GM18870 (cell line): ENCODE data around the gene EYS.
"Not testable (repeated sequence)": the region's sequence is repeated elsewhere in the genome, so short reads cannot be mapped to it uniquely, and the experiment has no call there.

Experiments used
- ATAC-seq: cut with Tn5 transposase; IDR thresholded peaks from one replicate; pipeline ENCODE4 v1.9.1; 2021; ENCODE audit warnings: moderate library complexity; ENCODE audit not compliant: unreplicated experiment

The EYS gene

GRCh38 chr6:63808576-63808975 lies 1898.5 kb downstream of the EYS start:
- no peak for ATAC-seq

GRCh38 chr6:63807056-63807455 lies 1900.0 kb downstream of the EYS start:
- ATAC-seq, result no peak

- no peak for ATAC-seq
These were observed 1900.5 kb downstream of the EYS start for GRCh38 chr6:63806573-63806913.

- ATAC-seq, result no peak
These were observed 1901.0 kb downstream of the EYS start for GRCh38 chr6:63805808-63806572.

GRCh38 chr6:63805345-63805744 lies 1901.7 kb downstream of the EYS start:
- no peak for ATAC-seq

- ATAC-seq, result no peak
These were observed 1902.6 kb downstream of the EYS start for GRCh38 chr6:63804381-63804956.

- ATAC-seq, result no peak
These were observed 1903.7 kb downstream of the EYS start for GRCh38 chr6:63803371-63803770.

- ATAC-seq, result no peak
These were observed 1904.3 kb downstream of the EYS start for GRCh38 chr6:63802606-63803206.

GRCh38 chr6:63800386-63800785 lies 1906.6 kb downstream of the EYS start:
- not testable (repeated sequence) for ATAC-seq

GRCh38 chr6:63799813-63800212 lies 1907.2 kb downstream of the EYS start:
- no peak for ATAC-seq

GRCh38 chr6:63799313-63799712 lies 1907.7 kb downstream of the EYS start:
- ATAC-seq, result no peak

- ATAC-seq, result no peak
These were observed 1908.6 kb downstream of the EYS start for GRCh38 chr6:63798378-63798777.

GRCh38 chr6:63797721-63798120 lies 1909.3 kb downstream of the EYS start:
- ATAC-seq, result no peak

GRCh38 chr6:63795826-63796225 lies 1911.2 kb downstream of the EYS start:
- no peak for ATAC-seq

- ATAC-seq, result no peak
These were observed 1912.0 kb downstream of the EYS start for GRCh38 chr6:63795006-63795405.

- ATAC-seq, result no peak
These were observed 1913.4 kb downstream of the EYS start for GRCh38 chr6:63793465-63794137.

GRCh38 chr6:63792736-63793464 lies 1914.1 kb downstream of the EYS start:
- ATAC-seq, result no peak

GRCh38 chr6:63790334-63790733 lies 1916.7 kb downstream of the EYS start:
- no peak for ATAC-seq

GRCh38 chr6:63789699-63790098 lies 1917.3 kb downstream of the EYS start:
- ATAC-seq, result no peak

GRCh38 chr6:63788569-63788968 lies 1918.5 kb downstream of the EYS start:
- no peak for ATAC-seq

GRCh38 chr6:63787021-63787420 lies 1920.0 kb downstream of the EYS start:
- ATAC-seq, result no peak
